Fibroblast of skin of left quadriceps (primary cell): ENCODE data around the gene LAMA2.

Experiments
- DNase-seq, 2 experiments: peaks; one replicate each; pipeline ENCODE4 v3.0.0-alpha.2; 2013; ENCODE audit warnings: low read depth in 2 of 2

Gene LAMA2

DNA sequence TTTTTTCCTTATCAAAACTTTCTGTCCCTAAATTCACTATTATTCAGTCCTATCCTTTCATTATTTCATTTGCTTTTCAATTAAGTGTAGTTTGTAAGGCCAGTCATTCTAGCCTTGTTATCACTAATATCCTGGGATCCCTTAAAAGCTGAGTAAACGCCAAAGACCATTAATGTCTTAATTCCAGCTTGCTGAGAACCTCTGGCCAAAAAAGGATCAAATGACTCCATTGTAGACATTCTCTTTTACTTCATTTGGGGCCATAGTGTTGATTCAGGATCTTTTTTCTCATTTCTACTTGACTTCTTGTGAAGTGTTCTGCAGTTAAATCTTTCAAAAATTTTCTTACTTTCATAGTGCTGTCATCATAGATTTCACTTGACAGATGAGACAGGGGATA lies 379.7 kb downstream of the LAMA2 start:
- no peak for DNase-seq

DNA sequence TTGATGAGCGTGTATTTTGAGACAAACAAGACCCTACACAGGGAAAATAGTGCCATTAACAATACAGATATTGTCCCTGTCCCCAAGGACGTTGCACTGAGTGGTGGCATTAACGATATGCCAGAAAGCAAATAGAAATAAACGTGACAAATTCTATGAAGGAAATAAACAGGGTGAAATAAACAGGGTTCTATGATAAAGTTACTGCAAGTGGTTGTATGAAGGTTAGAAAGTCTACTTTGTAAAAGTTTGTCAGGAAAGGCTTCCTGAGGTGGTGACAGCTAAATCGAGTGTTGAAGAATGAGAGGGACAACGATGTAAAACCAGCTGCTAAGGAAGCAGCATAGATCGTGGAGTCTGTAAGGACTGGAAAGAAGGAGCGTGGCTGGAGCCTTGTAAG lies 380.2 kb downstream of the LAMA2 start:
- no peak for DNase-seq

DNA sequence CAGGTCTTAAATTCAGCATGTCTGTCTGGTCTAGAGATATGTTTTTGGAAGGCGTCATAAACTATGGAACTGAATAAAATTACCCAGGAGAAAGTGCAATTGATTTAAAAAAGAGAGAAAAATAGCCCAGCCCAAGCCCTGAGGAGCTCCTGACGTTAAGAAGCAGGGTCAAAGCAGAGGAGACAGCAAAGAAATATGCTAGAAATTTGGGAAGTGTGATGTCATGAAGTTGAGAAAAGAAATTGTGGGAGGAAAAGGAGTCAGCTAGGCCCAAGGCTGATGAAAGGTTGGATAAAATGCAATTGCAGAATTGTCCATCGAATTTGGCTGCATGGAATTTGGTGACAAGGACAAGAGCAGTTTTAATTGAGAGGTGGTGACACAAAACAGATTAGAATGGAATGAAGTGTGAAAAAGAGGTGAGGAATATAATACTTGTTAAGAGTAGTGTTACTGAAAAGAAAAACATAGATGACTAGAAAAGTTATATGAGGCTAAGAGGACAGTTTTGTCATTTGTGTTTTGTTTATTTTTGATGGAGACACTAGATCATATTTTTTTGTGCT lies 381.6 kb downstream of the LAMA2 start:
- DNase-seq: peak in 1 of 2 experiments; percentile 3

DNA sequence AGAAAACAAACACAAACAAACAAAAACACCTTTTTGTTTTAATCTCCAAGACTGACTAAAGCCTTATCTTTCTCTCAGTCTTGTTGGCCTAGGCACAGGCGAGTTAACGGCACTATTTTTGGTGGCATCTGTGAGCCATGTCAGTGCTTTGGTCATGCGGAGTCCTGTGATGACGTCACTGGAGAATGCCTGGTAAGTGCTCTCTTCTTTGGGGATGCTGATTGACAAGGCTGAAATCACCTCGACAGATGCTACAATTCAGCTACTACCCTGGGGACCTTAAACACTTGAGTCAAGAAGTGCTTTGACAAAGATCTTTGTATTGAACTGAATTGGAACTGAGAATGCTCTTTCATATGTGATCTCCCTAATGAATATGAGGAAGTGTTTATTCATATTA lies 384.1 kb downstream of the LAMA2 start:
- no peak for DNase-seq

DNA sequence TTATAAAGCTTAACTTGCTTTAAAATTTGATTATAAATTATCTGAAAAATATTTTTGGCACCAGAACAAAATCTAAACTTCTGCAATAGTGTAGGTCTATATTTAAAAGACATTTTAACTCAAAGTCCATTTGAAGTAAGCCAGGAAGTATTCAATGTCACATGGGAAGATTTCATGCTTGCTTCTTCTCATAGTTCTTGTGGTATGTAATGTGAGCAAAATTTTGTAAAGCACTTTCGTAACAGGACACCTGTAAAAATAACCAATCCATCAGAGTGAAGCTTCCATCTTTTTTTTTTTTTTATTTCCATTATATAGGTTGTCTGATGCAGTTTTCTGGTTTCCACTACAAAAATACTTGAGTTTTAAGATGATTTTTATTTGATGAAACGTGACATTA lies 386.1 kb downstream of the LAMA2 start:
- DNase-seq: no peak

DNA sequence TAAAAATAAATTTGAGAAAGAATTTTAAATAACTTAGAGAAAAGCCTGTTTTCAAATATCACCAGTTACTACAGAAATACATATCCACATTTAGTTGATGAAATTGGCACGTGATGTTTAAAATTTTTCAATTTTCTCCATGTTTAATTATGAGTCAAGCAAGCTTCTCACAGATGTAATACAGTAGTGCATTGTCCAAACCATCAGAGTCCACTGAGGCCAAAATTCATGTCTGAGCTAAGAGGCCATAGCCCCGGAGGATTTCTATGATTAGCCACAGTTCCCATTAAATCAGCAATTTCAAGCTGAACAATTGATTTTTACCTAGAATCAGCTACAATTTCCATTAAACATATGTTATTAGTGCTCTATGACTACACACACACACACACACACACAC lies 387.0 kb downstream of the LAMA2 start:
- no peak for DNase-seq

DNA sequence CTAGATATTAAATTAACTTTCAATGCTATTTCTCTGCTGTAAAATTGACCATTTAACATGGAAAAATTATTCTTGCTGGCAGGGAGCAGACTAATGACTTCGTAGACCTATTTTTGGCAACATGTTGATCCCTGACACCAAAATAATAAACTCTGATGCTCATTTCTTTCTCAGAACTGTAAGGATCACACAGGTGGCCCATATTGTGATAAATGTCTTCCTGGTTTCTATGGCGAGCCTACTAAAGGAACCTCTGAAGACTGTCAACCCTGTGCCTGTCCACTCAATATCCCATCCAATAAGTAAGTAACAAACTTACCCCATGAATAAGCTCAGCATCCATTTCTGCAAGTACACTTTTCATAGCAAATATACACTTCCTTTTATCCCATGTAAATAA lies 387.5 kb downstream of the LAMA2 start:
- no peak for DNase-seq

DNA sequence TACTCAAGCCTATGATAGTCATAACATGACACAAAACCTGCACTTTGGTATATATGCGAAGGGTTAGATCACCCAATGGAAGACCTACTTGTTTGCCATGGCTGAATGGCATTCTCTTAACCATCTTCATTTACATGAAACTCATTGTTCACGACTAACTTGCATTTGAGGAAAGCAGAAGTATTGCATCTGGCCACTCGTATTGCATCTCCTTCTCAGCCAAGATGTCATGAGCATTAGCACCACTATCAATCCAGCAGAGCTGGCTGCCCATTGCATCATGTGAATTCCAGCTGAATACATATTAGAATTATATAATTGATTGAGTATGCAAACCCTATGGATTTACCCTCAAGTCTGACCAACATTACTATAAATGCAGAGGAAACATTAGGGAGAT lies 390.2 kb downstream of the LAMA2 start:
- DNase-seq: no peak

DNA sequence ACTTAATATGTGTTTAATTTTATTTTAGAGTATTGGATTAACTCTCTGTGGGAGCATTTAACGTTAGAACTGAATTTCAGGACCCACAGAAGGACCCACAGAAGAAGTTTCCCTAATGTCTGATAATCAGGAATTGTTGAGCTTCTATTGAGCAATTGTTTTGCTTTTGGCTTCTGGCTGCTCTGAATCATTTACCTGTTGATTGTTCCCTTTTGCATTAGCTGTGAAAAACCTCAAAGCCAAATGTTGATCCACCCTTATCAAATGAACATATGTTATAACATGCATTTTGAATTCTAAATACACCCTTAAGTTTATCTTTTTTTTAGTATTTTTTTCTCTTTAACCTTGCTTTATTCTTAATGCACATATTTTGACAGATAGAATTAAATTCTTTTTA lies 393.5 kb downstream of the LAMA2 start:
- DNase-seq: no peak

DNA sequence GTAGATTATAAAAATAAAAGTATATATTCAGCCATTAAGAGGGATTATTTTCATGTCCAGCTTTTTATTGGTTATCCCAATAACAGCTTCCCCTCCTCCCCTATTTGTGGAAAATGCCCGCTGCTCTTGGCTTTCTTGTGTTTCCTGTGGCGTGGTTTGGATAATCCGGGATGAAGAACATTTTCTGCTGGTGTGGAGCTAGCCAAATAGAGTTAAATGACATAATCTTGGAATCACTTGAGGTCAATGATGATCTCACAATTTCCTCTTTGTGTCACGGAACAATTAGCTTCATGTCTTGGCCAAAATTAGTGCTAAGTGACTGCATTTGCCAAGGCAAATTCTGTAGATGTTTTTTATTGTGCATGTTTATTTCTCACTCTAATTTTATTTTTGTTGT lies 394.0 kb downstream of the LAMA2 start:
- no peak for DNase-seq

DNA sequence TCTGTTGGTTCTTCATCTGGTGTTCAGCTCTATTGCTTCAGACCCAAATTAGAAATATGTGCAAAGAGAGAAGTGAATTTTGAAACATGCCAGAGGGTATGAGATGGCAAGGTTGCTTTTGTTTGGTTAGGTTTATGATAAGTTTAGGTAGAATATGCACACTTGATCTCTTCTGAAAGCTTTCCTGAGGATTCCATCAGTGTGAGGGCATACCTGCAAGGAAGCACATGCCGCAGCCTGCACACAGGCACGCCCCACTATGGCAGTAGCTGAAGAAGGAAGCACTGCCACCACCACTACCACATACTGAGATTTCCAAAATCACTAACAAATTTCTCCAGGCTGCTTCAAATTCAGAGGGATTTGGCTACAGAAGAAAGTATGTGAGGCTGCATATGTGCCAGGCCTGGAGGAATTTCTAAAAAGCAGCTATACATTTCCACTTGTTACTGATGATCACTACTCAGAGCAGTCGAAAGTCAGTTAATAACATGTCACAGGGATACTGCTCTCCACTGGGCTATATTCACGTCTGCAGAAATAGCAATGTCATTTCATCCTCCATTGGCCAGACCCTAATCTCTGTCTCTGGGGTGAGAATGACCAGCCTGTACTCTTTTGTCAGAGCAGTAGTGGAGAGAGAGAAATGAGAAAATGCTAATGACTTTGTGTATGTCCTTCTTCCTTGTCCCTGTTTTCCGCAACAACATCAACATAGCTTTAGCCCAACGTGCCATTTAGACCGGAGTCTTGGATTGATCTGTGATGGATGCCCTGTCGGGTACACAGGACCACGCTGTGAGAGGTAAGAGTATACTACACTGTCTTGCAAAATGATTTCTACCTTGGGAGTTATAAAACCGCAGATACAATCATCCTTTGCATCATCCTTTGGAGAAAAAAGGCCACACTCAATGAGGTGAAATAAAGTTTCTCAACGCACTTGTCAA lies 396.7 kb downstream of the LAMA2 start:
- no peak for DNase-seq

DNA sequence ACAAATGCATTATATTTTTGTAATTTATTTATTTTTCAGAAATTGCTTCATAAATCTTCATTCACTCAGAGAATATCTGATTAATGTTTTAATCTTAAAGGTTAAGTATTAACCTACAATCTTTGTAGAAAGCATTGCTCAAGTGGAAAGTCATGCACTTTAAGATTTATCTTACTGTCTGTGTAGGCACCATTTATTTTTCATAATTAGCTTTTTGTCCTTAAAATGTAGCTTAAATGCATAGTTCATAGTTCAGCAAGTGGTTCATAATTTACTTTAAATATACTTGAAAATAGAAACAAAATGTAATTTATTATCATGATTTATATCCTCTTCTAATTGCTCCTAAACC lies 397.3 kb downstream of the LAMA2 start:
- no peak for DNase-seq

DNA sequence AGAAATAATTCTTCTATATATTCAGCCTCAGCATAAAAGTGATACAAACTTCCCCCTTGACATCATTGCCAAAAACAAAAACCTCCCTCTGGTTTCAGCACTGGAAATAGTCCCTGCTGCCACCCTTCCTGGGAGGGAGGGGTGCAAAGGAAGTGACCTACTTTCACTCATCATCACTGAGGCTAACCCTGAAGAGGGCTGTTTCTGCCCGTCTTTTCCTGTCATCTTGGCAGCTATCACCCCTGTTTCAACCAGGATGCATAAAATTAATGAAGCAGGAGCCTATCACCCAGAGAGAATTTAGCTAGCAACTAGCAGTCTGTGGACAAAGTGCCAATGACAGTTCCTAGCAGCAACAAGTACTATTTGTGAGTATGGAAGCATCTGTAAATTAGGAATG lies 397.8 kb downstream of the LAMA2 start:
- DNase-seq: no peak

DNA sequence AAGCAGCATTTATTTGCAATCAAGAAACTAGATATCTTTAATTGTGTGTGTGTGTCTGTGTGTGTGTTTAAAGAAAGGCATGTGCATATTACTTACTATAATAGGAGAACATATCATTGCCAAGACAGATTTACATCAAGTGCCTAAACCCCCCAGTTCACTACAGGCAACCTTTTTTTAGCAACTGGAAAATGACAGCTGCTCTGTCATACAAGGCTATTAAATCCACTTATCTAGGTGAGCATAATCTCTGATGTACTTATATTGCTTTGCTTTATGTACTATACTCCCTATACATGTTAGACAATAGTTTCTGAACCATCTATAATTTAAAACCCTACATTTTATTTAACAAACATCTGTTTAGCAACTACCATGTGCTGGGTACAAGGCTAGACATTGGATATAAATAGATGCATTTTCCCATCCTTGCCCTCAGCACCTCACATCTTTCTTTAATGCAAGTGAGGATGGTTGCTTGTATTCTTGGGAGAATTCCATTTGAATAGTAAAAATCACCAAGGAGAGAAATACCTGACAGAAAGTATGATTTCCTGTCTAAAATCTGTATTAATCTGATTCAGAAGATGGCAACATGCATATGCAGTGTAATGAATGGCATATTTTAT lies 398.3 kb downstream of the LAMA2 start:
- DNase-seq: no peak

DNA sequence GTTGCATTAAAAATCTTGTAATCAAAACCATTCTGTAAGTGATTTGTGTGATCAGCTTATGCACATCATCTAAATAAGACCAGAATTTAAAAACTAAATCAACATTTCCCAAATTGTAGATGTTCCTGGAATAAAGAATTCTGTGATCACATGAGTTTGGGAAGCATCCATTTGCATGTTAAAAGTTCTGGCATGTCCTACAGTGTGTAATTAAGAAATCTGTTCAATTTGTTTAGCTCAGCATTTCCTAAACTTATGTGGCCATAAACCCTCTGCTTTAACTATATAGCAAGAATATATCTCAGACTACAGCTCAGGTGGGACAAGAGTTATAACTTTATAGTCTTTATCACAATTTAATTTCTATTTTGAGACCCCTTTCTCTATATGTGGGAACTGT lies 399.1 kb downstream of the LAMA2 start:
- no peak for DNase-seq

DNA sequence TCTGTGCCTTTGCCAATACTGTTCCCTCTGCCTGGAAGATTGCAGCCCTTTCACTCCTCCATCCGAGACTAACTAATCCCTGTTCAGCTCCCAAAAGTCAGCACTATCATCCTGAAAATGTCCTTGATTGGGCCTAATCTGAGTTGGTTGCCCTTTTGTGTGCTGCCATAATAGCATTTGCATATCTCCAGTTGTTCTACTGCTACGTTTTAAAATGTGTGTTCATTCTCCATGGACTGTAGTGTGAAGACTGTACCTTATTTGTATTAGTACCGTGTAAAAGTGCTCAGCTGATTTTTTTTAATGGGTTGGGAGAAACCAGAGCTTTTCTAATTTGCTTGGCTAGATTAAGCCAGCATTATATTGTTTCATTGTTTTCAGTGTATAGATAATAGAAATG lies 401.3 kb downstream of the LAMA2 start:
- no peak for DNase-seq

DNA sequence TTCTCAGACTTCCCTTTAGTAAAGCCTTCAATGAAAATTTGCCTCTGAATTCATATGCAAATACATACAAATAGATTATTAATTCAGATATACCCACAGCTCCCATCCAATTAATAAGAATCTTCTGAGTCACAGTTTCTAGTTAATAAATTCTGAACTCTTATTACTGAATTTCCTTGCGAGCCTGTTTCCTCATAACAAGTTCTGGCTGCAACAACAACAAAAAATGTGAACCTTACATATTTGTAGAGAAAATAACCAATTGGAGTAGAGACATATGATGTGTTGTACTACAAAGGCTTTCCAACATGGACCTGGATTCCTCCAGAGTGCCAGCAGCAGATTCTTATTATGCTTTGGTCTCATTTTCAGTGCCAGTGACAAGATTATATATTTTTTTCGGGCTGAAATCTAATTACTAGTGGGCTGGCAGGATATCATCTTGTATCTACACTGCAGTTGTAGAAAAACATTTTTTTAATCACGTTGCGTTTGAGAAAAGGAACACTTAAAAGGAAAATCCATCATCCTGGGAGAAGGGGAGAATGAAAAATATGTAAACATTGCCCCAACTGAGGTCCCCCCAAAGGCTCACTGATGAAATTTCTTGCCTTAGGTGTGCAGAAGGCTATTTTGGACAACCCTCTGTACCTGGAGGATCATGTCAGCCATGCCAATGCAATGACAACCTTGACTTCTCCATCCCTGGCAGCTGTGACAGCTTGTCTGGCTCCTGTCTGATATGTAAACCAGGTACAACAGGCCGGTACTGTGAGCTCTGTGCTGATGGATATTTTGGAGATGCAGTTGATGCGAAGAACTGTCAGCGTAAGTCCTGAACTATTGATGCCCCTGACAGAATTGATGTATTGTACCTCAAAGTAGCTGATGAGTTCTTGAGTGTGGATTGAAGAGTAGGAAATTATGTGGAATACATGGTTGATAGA lies 404.6 kb downstream of the LAMA2 start:
- no peak for DNase-seq

DNA sequence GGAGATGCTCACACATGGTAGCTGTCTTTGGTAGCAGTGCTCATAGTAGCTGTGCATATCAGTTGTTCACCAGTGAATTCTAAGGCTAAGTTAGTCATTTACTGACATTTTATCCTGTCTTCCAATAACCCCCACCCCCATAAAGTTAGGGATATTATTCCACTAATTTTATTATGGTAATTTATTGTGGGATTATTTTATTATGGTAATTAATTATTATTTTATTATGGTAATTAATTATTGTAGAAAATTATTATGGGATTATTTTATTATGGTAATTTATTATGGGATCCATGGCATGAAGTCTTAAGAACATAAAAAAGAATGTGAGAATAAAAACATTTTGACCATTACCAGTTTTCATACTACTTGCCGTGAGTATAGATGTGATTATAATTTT lies 406.5 kb downstream of the LAMA2 start:
- no peak for DNase-seq

DNA sequence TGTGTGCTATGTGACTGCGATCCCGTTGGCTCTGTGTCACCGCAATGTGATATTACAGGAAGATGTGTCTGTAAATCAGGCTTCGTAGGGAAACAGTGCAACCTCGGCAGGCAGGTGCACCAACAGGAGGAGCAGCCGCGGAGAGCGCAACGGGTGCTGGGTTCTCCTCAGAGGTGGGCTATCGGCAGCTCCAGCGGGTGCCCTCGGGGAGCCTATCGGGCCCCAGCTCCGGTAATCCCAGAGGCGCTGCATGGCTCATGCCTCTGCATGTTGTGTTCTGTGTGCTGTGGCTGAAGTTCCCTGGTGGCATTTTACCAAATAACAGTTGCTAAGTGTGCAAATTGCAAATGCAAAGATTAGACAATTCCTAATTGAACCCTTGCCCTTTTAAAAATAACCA lies 409.9 kb downstream of the LAMA2 start:
- DNase-seq: no peak

DNA sequence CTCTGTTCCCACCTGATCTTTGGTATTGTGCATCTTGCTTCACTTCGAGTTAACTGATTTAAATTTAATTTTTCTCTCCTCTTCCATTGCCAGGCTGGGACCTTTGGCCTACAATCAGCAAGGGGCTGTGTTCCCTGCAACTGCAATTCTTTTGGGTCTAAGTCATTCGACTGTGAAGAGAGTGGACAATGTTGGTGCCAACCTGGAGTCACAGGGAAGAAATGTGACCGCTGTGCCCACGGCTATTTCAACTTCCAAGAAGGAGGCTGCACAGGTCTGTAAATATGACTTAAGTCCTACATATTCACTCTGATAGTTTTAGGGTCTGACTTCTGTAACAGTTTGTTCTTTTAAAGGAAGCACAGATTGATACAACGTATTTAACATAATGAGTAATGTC lies 414.7 kb downstream of the LAMA2 start:
- DNase-seq: no peak

DNA sequence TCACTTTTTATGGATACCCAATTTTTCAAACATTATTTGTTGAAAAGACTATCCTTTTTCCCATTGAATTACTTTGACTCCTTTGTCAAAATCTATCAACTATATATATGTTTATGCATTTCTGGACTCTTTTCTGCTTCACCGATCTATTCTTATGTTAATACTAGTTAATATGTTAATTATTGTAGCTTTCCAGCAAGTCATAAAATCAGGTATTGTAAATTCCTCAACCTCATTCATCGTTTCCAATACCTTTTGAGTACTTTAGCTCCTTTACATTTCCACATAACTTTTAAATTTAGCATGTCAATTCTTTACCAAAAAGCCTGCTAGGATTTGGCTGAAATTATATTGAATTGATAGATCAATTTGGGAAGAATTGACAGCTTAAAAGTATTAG lies 419.7 kb downstream of the LAMA2 start:
- DNase-seq: no peak

DNA sequence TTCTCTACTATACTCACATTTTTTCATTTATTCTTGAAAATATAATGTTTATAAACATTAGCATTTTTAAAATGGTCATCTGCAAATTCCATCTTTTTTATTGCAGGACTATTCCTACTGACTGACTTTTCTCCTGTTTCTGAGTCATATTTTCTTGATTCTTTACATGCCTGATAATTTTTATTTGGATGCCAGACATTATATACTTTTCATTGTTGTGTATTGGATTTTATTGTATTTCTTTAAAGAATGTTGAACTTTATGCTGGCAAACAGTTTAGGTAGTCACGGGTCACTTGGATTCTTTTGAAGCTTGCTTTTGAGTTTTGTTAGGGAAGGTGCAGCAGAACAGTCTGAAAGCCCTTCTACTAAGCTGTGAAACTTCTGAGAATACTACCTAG lies 423.9 kb downstream of the LAMA2 start:
- DNase-seq: no peak
